ENCODE measurements around the gene PTPRE. TPM values are rescaled to one million over a fixed set of nuclear protein-coding genes. Genes with fewer than 3 reads are reported as not detected.

The PTPRE gene
- total RNA-seq, 1 donor from 2014 or later = 33.6 TPM

DNA sequence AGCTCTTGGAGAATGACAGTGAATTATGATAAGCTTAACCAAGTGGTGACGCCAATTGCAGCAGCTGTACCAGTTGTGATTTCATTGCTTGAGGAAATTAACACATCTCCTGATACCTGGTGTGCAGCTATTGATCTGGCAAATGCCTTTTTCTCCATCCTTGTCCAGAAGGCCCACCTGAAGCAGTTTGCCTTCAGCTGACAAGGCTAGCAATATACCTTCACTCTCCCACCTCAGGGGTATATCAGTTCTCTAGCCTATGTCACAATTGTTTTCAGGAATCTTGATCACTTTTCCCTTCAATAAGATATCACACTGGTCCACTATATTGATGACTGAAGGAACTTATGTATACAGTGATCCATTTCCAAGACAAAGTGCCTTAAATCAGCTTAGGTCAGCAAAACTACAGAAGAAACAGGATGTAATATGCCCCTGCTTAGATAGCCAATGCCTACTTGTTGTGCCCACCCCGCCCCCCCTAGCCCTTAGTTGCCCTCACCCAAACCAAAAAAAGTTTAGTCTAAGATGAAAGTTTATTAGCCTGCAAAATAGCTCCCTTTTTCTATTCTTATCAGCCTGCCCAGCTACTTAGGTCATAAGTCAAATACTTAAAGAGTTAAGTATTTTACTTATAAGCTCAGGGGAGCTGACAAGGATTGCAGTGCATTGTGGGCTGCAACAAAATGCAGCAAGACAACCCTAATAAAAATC lies 45.1 kb downstream of the PTPRE start:
- Mint-ChIP-seq H3K4me3 (no peak overlapping the region), H3K9me3 (no peaks in the 10 kb centered on the region), H3K27ac (no peak overlapping the region), H3K36me3 (ENCODE audit: low read depth) (no peaks in the 10 kb centered on the region), H3K4me1 (no peaks in the 10 kb centered on the region), H3K27me3 (peaks cover 11% of the 10 kb centered on the region)
- DNase-seq = no peak
- intact Hi-C loops (cut with micrococcal nuclease) = no loop called here

DNA sequence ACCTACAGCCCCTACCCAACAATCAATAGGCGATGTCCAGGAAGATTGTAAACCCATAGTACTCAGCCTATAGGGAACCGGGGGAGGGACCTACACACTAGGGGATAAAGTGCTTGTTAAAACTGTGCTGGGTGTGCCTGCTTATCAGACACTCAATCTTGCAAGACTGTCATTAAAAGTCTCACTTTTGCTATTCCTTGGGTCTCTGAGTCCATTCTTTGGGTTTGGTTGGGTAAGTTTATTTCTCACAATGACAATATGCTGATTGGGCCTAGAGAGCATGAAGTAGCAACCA lies 45.6 kb downstream of the PTPRE start:
- Mint-ChIP-seq H3K27me3 (peaks cover 16% of the 10 kb centered on the region), H3K9me3 (no peaks in the 10 kb centered on the region), H3K4me1 (no peaks in the 10 kb centered on the region), H3K4me3 (no peak overlapping the region), H3K27ac (no peak overlapping the region), H3K36me3 (ENCODE audit: low read depth) (no peaks in the 10 kb centered on the region)
- intact Hi-C loops (cut with micrococcal nuclease) = no loop called here
- no peak for DNase-seq

DNA sequence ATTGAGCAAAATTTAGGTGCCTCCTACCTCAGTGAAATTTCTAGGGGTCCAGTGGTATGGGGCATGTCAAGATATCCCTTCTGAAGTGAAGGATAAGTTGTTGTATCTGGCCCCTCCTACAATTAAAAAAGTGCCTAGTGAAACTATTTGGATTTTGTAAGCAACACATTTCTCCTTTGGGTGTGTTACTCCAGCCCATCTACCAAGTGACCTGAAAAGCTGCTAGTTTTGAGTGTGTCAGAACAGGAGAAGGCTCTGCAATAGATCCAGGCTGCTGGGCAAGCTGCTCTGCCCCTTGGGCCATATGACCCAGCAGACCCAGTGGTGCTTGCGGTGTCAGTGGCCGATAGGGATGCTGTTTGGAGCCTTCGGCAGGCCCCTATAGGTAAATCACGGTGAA lies 46.0 kb downstream of the PTPRE start:
- H3K4me3 Mint-ChIP-seq = no peak overlapping the region
- peaks cover 18% of the 10 kb centered on the region for H3K27me3 Mint-ChIP-seq
- no peak for DNase-seq
- H3K36me3 Mint-ChIP-seq (ENCODE audit: low read depth) = no peaks in the 10 kb centered on the region
- intact Hi-C loops (cut with micrococcal nuclease) = no loop called here
- no peak overlapping the region for H3K27ac Mint-ChIP-seq
- H3K4me1 Mint-ChIP-seq = no peaks in the 10 kb centered on the region
- H3K9me3 Mint-ChIP-seq = no peaks in the 10 kb centered on the region

DNA sequence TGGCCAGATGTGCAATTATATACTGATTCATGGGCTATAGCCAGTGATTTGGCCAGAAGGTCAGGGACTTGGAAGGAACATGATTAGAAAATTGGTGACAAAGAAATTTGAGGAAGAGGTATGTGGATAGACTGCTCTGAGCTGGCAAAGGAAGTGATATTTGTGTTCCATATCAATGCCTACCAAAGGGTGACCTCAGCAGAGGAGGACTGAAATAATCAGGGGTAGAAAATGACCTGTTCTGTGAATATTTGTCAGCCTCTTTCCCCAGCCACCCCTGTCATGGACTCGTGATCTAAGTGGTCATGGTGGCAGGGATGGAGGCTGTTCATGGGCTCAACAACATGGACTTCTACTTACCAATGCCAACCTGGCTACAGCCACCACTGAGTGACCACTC lies 47.0 kb downstream of the PTPRE start:
- intact Hi-C loops (cut with micrococcal nuclease) = no loop called here
- DNase-seq = no peak
- H3K9me3 Mint-ChIP-seq = no peaks in the 10 kb centered on the region
- H3K27me3 Mint-ChIP-seq = peaks cover 24% of the 10 kb centered on the region
- H3K36me3 Mint-ChIP-seq (ENCODE audit: low read depth) = no peaks in the 10 kb centered on the region
- H3K27ac Mint-ChIP-seq = no peak overlapping the region
- H3K4me1 Mint-ChIP-seq = no peaks in the 10 kb centered on the region
- no peak overlapping the region for H3K4me3 Mint-ChIP-seq

GRCh38 chr10:127959428-127959827 lies 52.5 kb downstream of the PTPRE start:
- Mint-ChIP-seq H3K4me1 (peaks cover 1% of the 10 kb centered on the region), H3K27ac (no peak overlapping the region), H3K4me3 (no peak overlapping the region), H3K9me3 (no peaks in the 10 kb centered on the region), H3K27me3 (peaks cover 24% of the 10 kb centered on the region), H3K36me3 (ENCODE audit: low read depth) (no peaks in the 10 kb centered on the region)
- intact Hi-C loops (cut with micrococcal nuclease) = no loop called here
- no peak for DNase-seq

GRCh38 chr10:127961071-127961470 lies 54.2 kb downstream of the PTPRE start:
- Mint-ChIP-seq H3K4me3 (no peak overlapping the region), H3K4me1 (peaks cover 2% of the 10 kb centered on the region), H3K9me3 (no peaks in the 10 kb centered on the region), H3K36me3 (ENCODE audit: low read depth) (no peaks in the 10 kb centered on the region), H3K27me3 (peaks cover 20% of the 10 kb centered on the region), H3K27ac (no peak overlapping the region)
- intact Hi-C loops (cut with micrococcal nuclease) = no loop called here
- DNase-seq = no peak

- no peaks in the 10 kb centered on the region for H3K9me3 Mint-ChIP-seq
Measured at GRCh38 chr10:127962205-127962604, 55.3 kb downstream of the PTPRE start.

GRCh38 chr10:127963136-127963535 lies 56.2 kb downstream of the PTPRE start:
- Mint-ChIP-seq H3K9me3 (no peaks in the 10 kb centered on the region), H3K4me1 (peaks cover 2% of the 10 kb centered on the region), H3K36me3 (ENCODE audit: low read depth) (no peaks in the 10 kb centered on the region), H3K4me3 (no peak overlapping the region), H3K27me3 (peaks cover 4% of the 10 kb centered on the region), H3K27ac (no peak overlapping the region)
- no peak for DNase-seq
- intact Hi-C loops (cut with micrococcal nuclease) = no loop called here

More at GRCh38 chr10:127962205-127962604, 55.3 kb downstream of the PTPRE start:
- Mint-ChIP-seq H3K27ac (no peak overlapping the region), H3K36me3 (ENCODE audit: low read depth) (no peaks in the 10 kb centered on the region), H3K4me1 (peaks cover 2% of the 10 kb centered on the region), H3K4me3 (no peak overlapping the region), H3K27me3 (peaks cover 12% of the 10 kb centered on the region)
- intact Hi-C loops (cut with micrococcal nuclease) = no loop called here
- DNase-seq = no peak

DNA sequence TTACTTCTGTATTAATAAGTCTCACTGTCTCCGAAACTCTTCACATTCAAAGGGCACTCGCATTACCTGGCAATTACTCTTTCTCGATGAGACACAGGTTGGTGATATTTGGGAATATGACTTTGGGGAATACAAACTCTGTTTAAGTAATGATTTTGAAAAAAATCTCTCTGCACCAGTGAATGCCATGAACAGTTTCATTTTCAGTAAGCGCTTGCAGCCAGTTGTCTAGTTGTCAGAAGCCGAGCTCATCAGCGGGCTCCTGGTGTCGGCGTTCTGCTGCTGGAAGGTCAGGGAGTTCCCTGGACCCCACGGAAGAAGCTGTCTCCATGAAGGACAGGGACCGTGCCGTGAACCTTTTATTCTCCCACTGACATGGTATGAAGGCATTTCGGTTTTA lies 57.7 kb downstream of the PTPRE start:
- intact Hi-C loops (cut with micrococcal nuclease) = no loop called here
- Mint-ChIP-seq H3K36me3 (ENCODE audit: low read depth) (no peaks in the 10 kb centered on the region), H3K4me3 (no peak overlapping the region), H3K27ac (no peak overlapping the region), H3K9me3 (no peaks in the 10 kb centered on the region), H3K4me1 (peaks cover 2% of the 10 kb centered on the region), H3K27me3 (peaks cover 2% of the 10 kb centered on the region)
- DNase-seq = no peak

- Mint-ChIP-seq H3K4me3 (no peak overlapping the region), H3K4me1 (peaks cover 2% of the 10 kb centered on the region), H3K27me3 (peaks cover 2% of the 10 kb centered on the region), H3K36me3 (ENCODE audit: low read depth) (no peaks in the 10 kb centered on the region), H3K27ac (no peak overlapping the region), H3K9me3 (no peaks in the 10 kb centered on the region)
- DNase-seq = no peak
- intact Hi-C loops (cut with micrococcal nuclease) = no loop called here
Measured at GRCh38 chr10:127966875-127967274, 60.0 kb downstream of the PTPRE start.

GRCh38 chr10:127968027-127968441 lies 61.1 kb downstream of the PTPRE start:
- DNase-seq = no peak
- no peak overlapping the region for H3K4me3 Mint-ChIP-seq
- H3K4me1 Mint-ChIP-seq = peaks cover 2% of the 10 kb centered on the region
- intact Hi-C loops (cut with micrococcal nuclease) = no loop called here
- H3K36me3 Mint-ChIP-seq (ENCODE audit: low read depth) = no peaks in the 10 kb centered on the region
- peaks cover 5% of the 10 kb centered on the region for H3K27me3 Mint-ChIP-seq
- no peak overlapping the region for H3K27ac Mint-ChIP-seq
- H3K9me3 Mint-ChIP-seq = no peaks in the 10 kb centered on the region

GRCh38 chr10:127968659-127969058 lies 61.8 kb downstream of the PTPRE start:
- Mint-ChIP-seq H3K4me1 (peaks cover 2% of the 10 kb centered on the region), H3K36me3 (ENCODE audit: low read depth) (no peaks in the 10 kb centered on the region), H3K27ac (no peak overlapping the region), H3K9me3 (no peaks in the 10 kb centered on the region), H3K27me3 (peaks cover 9% of the 10 kb centered on the region), H3K4me3 (no peak overlapping the region)
- DNase-seq = no peak
- intact Hi-C loops (cut with micrococcal nuclease) = no loop called here

- H3K9me3 Mint-ChIP-seq = no peaks in the 10 kb centered on the region
- no peak for DNase-seq
- no peak overlapping the region for H3K27ac Mint-ChIP-seq
- intact Hi-C loops (cut with micrococcal nuclease) = no loop called here
- H3K4me1 Mint-ChIP-seq = no peaks in the 10 kb centered on the region
- peaks cover 12% of the 10 kb centered on the region for H3K27me3 Mint-ChIP-seq
- no peaks in the 10 kb centered on the region for H3K36me3 Mint-ChIP-seq (ENCODE audit: low read depth)
- no peak overlapping the region for H3K4me3 Mint-ChIP-seq
Measured at GRCh38 chr10:127971101-127971946, 64.4 kb downstream of the PTPRE start.

- no peak overlapping the region for H3K4me3 Mint-ChIP-seq
Measured at GRCh38 chr10:127971963-127972615, 65.2 kb downstream of the PTPRE start.

More at GRCh38 chr10:127971963-127972615, 65.2 kb downstream of the PTPRE start:
- DNase-seq = no peak
- H3K4me1 Mint-ChIP-seq = no peaks in the 10 kb centered on the region
- peaks cover 12% of the 10 kb centered on the region for H3K27me3 Mint-ChIP-seq
- intact Hi-C loops (cut with micrococcal nuclease) = no loop called here
- H3K36me3 Mint-ChIP-seq (ENCODE audit: low read depth) = no peaks in the 10 kb centered on the region
- H3K27ac Mint-ChIP-seq = no peak overlapping the region
- H3K9me3 Mint-ChIP-seq = no peaks in the 10 kb centered on the region

Data from activated CD4-positive, alpha-beta T cell treated with anti-CD3 and anti-CD28 coated beads, Interleukin-2, amount 10 ng/mL, durations not matched to agents 24 days and 14 days (primary cell).